Stimulated activated CD4-positive, alpha-beta T cell treated with anti-CD3 and anti-CD28 coated beads, Interleukin-4, amount 100 ng/mL, for 48 hours (primary cell): ENCODE data around the gene FMR1.

Experiments
- DNase-seq, 2 donors: peaks; one replicate each; pipeline ENCODE4 v3.0.0-alpha.2; 2020; ENCODE audit warnings: low read depth in 2 of 2

The FMR1 gene

DNA sequence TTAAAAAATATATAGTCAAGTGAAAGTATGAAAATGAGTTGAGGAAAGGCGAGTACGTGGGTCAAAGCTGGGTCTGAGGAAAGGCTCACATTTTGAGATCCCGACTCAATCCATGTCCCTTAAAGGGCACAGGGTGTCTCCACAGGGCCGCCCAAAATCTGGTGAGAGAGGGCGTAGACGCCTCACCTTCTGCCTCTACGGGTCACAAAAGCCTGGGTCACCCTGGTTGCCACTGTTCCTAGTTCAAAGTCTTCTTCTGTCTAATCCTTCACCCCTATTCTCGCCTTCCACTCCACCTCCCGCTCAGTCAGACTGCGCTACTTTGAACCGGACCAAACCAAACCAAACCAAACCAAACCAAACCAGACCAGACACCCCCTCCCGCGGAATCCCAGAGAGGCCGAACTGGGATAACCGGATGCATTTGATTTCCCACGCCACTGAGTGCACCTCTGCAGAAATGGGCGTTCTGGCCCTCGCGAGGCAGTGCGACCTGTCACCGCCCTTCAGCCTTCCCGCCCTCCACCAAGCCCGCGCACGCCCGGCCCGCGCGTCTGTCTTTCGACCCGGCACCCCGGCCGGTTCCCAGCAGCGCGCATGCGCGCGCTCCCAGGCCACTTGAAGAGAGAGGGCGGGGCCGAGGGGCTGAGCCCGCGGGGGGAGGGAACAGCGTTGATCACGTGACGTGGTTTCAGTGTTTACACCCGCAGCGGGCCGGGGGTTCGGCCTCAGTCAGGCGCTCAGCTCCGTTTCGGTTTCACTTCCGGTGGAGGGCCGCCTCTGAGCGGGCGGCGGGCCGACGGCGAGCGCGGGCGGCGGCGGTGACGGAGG lies at the start of gene FMR1:
Gene FMR1, plus strand, starts transcription at position 728 of the 831 bp plus-strand sequence. CDS start 261 bp downstream, outside the sequence.
- peak; percentile 80 to 88 for DNase-seq

DNA sequence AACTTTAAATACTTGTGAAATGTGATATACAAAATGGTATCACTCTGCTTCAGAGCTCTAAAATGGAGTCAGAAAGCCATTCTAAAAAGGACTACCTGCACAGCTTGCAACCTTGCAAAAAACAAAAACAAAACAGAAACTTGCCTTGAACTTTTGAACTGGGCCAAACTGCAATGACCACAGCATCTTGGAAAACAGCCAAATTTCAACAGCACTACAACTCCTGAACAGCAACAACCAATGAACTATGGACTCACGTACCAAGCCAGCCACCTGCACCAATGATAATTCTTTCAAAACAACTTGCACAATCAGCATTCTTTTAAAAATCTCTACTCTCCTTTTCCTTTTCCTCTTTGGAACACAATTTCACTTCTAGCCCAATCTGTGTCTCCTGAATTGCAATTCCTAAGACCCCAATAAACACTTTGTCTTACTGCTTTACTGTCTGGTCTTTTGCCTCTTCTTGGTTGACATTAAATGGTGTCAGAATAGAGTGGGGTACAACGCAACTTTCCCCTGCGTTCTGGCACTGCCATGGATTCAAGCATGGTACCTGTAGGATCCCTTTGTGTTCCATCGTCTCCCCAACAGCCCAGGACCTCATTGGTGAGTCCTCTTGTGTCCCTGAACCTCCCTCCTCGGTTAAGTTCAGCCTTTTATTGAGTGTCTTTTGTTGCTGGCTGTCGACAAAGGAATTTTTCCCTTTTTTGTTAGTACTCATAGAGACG lies 35.7 kb upstream of the FMR1 start:
- DNase-seq, result no peak

DNA sequence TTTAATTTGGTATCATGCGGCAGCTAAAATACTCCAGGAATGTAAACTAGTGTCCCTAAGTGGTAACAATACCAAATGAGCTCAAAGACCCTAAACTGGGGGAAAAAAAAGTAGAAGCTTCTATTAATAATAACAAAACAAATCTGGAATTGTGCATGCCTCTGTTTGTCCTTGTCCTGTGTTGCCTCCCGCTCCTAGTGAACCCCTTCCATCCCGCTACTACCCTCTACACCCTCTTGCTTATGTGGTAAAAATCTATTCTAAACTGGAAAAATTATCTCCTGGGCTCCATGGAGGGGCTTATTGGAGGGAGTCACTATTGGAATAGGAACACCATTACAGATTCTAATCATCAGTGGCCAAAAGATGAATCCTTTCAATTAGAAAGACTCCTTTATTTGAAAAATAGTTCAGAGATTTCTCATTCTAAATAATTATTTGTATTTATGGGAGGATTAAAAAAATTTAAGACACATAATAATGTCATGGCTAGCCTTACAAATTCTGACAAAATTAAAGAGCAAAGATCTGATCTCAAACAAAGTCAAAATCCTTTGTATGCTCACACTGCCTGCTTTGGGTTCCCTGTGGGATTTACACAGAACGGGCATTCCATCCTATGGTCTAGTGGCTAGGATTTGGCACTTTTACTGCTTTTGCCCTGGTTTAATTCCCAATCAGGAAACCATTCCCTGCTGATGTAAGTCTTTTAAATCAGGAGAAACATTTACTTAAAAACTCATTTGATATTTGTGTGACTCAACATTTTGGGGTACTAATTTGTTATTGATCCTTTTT lies 34.7 kb upstream of the FMR1 start:
- no peak for DNase-seq

DNA sequence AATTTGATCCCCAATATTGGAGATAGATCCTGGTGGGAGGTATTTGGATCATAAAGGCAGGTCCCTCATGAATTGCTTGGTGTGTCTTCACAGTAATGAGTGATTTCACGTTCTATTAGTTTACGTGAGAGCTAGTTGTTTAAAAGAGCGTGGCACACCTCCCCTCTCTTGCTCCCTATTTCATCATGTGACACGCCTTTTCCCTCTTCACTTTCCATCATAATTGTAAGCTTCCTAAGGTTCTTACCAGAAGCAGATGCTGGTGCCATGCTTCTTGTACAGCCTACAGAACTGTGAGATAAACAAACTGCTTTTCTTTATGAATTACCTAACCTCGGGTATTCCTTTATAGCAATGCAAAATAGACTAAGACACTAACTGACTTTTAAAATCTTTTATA lies 34.0 kb upstream of the FMR1 start:
- no peak for DNase-seq

DNA sequence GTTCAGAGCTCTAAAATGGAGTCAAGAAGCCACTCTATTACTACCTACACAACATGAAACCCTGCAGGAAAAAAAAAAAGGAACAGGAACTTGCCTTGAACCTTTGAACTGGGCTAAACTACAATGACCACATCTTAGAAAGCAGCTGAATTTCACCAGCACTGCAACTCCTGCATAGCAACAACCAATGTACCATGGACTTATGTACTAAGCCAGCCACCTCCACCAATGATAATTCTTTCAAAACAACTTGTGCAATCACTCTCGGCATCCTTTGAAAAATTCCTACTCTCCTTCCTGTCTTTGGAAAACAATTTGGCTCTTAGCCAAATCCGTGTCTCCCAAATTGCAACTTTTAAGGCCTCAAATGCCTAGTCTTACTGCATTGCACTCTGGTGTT lies 26.8 kb upstream of the FMR1 start:
- DNase-seq, result no peak

DNA sequence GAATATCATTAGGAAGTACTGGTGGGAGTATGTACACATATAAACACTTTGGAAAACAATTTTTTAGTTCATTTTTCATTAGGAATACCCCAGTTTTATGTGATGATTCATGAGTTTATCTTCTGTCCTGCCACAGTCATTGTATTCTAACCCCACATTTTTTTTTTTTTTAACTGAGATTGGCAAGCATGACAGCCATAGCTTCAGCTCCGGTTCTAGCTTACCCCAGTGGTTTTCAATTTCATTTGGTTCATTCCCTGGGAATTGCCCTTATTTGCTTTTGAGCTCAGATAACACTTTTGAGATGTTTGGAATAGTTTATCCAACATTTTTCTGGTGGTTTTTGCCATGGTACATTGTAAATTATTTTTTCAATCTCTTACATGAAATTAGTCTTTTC lies 21.0 kb upstream of the FMR1 start:
- DNase-seq, result no peak

DNA sequence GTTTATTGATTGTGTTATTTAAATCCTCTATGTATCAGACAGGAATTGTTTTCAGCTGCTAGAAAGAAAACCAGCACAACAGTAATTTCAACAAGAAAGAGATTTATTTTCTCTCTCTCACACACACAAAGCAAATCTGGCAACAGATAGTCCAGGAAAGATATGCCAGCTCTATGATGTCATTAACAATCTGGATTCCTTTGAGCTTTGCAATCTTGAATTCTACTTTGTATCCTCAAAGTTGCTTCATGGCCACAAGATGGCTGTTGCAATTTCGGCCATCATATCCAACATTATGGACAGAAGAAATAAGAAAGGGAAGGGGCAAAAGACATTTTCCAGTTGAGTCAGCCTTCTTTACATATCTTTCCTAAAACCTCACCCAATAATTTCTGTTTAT lies 19.8 kb upstream of the FMR1 start:
- no peak for DNase-seq

DNA sequence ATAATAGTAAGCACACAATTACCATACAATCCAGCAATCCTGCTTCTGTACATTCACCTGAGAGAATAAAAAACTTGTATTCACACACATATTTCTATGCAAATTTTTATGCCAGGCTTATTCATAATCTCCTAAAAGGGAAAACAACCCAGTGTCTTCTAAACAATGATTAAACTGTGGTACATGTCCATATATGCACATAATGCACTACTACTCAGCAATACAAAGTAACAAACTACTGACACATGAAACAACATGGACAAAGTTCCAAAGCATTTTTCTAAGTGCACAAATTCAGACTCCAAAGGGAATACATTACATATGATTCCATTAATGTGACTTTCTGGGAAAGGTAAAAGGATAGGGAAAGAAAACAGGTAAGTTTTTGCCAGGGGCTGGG lies 18.0 kb upstream of the FMR1 start:
- no peak for DNase-seq

DNA sequence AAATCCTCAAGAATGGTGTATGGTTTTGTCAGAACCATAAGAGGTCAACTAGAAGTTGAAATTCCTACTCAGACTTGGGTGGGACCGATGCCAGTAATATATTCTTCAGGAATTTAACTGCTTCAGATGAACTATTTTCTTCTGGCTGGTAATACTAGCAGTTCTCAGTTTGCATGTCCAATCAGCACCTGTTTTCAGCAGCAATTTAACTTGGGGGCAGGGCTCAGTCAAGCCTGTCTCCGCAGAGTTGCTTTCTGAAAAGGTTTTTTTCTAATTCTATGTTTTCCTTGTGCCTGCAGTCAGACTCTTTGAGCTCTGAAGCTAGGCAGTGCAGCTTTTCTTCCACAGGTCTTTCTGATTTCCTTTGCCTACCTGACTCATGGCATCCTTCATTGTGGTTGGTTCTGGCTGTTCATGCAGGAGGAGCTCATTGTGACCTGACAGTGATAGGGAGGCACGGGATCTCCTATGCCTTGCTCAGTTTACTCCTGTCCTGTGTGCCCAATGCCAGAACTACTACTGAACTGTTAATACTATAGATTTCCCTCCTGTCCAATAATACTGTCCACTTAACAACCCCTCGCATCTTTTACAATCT lies 17.3 kb upstream of the FMR1 start:
- DNase-seq, result no peak

DNA sequence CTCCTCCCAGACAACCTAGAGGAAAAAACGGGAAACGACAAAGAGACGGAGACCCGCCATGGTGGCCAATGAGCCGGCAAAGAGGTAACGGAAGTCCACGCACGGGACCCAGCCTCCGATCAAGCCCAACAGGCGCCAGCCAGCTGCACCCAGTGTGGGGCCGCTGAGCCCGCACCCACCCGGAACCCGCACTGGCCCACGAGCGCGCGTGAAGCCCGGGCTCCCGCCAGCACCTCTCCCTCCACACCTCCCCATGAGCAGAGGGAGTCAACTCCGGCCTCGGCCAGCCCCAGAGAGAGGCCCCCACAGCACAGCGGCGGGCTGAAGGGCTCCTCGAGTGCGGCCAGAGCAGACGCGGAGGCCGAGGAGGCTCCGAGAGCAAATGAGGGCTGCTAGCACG lies 14.6 kb upstream of the FMR1 start:
- DNase-seq, result no peak

DNA sequence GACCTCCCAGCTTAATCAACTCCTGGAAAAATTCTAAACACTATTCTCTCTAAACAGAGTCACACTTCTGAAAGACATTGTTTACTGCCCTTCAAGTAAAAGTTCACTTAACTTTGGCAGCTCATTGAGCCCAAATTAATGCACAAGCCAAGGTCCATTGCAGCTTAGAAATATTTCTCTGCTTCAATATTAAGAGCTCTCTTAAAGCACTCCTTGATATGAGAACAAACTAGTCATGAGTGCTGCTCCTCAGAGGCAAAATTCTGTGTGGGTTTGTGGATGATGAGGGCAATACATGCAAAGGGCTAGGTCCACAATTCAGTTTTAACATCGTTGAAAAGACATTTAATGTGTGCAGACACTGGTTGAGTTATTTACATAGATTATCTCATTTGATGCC lies 12.8 kb upstream of the FMR1 start:
- no peak for DNase-seq

DNA sequence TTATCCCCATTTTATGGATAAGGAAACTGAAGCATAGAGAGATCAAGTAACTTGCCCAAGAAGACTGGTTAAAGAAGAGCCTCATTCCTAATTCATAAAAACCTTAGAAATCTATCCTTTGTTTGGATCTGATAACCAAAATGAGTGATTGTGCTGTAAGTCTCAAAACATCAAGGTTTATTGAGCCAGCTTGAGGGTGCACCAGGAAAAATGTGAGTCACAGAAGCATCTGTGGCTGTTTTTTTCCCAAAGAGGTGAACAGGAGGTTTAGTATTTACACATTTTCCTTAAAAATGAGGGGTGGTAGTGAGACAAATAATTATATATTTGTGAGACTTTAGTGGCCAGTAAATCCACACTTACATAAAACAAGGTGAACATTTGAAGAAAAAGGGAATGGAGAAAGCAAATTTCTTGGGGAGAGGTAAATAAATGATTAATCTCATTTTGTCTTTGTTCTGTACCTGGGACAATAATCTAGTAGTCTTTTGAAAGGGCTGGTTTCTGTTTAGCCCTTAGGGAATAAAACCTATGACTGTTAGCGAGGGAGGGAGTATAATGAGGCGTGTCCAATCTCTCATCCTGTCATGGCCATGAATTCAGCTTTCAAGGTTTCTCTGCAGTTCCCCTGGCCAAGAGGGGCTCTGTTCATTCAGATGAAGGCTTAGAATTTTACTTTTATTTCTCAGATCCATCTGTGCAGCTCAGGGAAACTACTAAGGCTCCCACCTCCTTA lies 12.2 kb upstream of the FMR1 start:
- no peak for DNase-seq

DNA sequence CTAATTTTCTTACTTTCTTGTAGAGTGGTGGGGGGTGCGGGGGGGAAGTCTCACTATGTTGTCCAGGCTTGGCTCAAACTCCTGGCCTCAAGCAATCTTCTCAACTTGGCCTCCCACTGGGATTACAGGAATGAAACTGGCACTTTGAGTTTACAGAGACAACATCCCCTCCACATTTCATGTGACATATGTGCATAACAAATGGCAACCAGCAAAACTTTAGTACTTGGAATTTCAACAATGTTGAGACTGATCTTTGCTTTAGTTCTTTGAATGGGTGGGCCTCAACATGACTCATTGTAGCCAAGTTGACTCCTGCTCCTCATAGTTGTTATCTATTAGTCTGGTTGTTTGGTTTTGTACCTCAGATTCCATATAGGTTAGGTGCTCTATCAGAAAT lies 11.4 kb upstream of the FMR1 start:
- no peak for DNase-seq

DNA sequence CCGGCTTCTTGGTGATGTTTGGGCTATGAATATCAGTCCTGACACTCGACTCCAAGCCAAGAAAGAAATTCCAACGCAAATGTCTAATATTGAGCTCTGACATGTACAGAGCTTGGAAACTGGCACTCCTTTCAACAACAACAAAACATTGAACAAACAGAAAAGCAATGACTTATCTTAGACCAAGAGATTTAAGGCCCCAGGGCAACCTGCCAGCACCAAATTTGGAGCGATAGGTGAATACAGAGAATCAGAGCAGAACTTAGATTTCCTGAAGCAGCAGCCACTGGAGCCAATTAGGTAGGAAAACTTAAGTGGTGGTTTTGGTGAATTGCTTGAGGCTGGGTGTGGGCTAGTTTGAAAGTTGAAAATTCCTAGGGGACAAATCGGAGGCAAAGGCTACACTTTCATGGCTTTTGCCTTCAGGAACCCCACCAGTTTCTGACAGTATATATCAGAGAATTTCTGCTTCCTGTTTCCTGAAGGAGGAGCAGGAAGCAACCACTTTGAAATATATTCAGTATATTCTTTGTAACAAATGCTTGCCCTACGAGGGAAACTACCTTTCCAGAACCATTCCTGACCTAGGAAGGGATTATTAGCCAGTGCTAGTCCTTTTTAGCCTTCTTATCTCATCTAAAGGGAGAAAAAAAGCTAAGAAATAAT lies 10.1 kb upstream of the FMR1 start:
- DNase-seq, result no peak

DNA sequence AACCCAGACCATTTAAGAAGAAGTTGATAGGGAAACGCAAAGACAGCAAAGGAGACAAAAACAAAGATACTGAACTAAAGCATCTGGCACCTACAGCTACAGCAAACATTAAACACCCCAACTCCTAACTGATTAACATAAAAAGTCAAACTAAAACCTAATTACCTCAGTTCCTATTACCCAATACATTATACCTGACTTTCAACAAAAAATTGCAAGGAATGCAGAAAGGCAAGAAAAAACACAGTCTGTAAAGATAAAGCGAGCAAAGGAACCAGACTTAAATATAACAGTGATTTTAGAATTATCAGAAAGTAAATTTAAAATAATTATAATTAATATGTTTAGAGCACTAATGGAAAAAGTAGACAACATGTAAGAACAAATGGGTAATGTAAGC lies 9.4 kb upstream of the FMR1 start:
- DNase-seq, result no peak

DNA sequence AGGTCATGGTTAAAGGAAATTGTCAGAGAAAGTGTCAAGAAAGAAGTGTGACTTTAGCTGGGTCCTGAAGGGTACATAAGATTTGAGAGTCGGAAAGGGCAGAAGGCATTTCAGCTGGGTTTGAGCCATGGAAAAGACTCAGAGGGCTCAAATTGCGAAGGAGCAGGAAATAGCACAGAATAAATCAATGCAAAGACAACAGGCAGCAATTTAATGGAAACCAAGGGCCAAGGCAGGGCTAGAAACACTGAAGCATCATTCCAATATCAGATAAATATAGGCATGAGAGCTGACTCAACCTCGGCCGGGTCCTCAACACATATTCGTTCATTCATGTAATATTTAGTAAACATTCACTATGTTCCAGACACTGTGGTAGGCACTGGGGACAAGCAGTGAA lies 3.6 kb upstream of the FMR1 start:
- DNase-seq, result no peak

DNA sequence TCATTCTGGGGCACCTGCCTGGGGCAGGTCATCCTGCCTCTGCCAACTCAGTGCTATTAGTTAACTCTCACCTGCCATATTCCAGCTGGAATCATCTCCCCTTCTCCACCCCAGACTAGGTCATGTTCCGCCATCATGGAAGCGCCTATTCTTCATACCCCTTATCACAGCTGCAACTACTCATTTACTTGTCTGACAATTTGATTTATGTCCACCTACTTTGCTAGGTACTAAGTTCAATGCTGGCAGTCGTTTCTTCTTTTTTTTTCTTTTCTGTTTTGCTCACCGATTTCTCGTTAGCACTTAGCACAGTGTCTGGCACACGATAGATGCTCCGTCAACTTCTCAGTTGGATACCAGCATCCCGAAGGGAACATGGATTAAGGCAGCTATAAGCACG lies 1.1 kb upstream of the FMR1 start:
- DNase-seq, result no peak

DNA sequence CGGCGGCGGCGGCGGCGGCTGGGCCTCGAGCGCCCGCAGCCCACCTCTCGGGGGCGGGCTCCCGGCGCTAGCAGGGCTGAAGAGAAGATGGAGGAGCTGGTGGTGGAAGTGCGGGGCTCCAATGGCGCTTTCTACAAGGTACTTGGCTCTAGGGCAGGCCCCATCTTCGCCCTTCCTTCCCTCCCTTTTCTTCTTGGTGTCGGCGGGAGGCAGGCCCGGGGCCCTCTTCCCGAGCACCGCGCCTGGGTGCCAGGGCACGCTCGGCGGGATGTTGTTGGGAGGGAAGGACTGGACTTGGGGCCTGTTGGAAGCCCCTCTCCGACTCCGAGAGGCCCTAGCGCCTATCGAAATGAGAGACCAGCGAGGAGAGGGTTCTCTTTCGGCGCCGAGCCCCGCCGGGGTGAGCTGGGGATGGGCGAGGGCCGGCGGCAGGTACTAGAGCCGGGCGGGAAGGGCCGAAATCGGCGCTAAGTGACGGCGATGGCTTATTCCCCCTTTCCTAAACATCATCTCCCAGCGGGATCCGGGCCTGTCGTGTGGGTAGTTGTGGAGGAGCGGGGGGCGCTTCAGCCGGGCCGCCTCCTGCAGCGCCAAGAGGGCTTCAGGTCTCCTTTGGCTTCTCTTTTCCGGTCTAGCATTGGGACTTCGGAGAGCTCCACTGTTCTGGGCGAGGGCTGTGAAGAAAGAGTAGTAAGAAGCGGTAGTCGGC lies 528 bp downstream of the FMR1 start:
- peak; percentile 4 to 14 for DNase-seq

DNA sequence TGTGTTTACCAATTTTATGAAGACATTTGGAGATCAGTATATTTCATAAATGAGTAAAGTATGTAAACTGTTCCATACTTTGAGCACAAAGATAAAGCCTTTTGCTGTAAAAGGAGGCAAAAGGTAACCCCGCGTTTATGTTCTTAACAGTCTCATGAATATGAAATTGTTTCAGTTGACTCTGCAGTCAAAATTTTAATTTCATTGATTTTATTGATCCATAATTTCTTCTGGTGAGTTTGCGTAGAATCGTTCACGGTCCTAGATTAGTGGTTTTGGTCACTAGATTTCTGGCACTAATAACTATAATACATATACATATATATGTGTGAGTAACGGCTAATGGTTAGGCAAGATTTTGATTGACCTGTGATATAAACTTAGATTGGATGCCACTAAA lies 1.9 kb downstream of the FMR1 start:
- DNase-seq, result no peak

DNA sequence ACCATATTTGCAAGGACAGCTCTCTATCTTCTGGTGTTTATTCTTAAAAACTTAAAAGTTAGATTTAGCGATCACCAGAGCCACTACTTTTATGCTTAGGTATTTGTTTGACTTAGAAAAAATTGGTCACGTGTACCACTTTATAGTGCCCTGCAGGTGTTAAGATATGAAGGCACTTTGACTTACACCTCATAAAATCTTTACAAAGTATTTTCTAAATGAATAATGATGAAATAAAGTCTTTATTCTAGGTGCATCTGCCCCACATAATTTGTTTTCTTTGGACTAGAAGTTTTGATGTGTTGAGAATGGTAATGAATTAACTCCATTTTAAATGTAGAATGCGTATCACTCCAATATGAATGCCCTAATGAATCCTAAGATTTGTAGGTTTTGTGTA lies 2.9 kb downstream of the FMR1 start:
- DNase-seq, result no peak
